GM06990 (cell line): ENCODE measurements around the gene AK1.

Experiments used
- DNase-seq: peaks from one replicate; pipeline ENCODE4 v3.0.0-alpha.2; 2011; ENCODE audit not compliant: insufficient read length; ENCODE audit errors: extremely low read depth
- H3K27me3 ChIP-seq: replicated peaks from 2 replicates; pipeline ENCODE4 v1.6.0; 2011; ENCODE audit warnings: low read length; ENCODE audit not compliant: control insufficient read depth, insufficient read depth
- H3K36me3 ChIP-seq: 2 replicates; pipeline ENCODE4 v1.5.1; 2011; ENCODE audit warnings: low read length; ENCODE audit not compliant: control insufficient read depth, insufficient read depth
- H3K4me3 ChIP-seq: replicated peaks from 2 replicates; pipeline ENCODE4 v1.5.1; 2011; ENCODE audit warnings: low read depth, mild to moderate bottlenecking, control low read depth, low read length
- CTCF ChIP-seq: IDR thresholded peaks from 2 replicates; pipeline ENCODE4 v1.5.1; 2011; ENCODE audit warnings: low read length, control low read depth, mild to moderate bottlenecking, inconsistent platforms; ENCODE audit not compliant: insufficient read depth, poor library complexity, severe bottlenecking

The AK1 gene

GRCh38 chr9:127853312-127854183 lies 23.9 kb downstream of the AK1 start:
- no peaks in the 10 kb centered on the region for H3K36me3 ChIP-seq
- no peaks in the 10 kb centered on the region for H3K27me3 ChIP-seq
- no peak overlapping the region for H3K4me3 ChIP-seq
- TF ChIP-seq CTCF: no peak
- no peak for DNase-seq

- TF ChIP-seq CTCF: no peak
- Histone ChIP-seq H3K27me3 (no peaks in the 10 kb centered on the region), H3K36me3 (no peaks in the 10 kb centered on the region), H3K4me3 (no peak overlapping the region)
- DNase-seq: no peak
Measured at GRCh38 chr9:127852829-127853228, 24.6 kb downstream of the AK1 start.

- TF ChIP-seq CTCF: no peak
- Histone ChIP-seq H3K36me3 (no peaks in the 10 kb centered on the region), H3K4me3 (no peak overlapping the region), H3K27me3 (no peaks in the 10 kb centered on the region)
- DNase-seq: no peak
Measured at GRCh38 chr9:127850286-127850830, 27.1 kb downstream of the AK1 start.

GRCh38 chr9:127848756-127849504 lies 28.5 kb downstream of the AK1 start:
- H3K27me3 ChIP-seq: no peaks in the 10 kb centered on the region
- no peak for TF ChIP-seq CTCF
- no peak for DNase-seq
- no peak overlapping the region for H3K4me3 ChIP-seq
- H3K36me3 ChIP-seq: no peaks in the 10 kb centered on the region

- no peak for TF ChIP-seq CTCF
- no peak overlapping the region for H3K4me3 ChIP-seq
- DNase-seq: no peak
- H3K36me3 ChIP-seq: no peaks in the 10 kb centered on the region
- H3K27me3 ChIP-seq: no peaks in the 10 kb centered on the region
Measured at GRCh38 chr9:127847833-127848755, 29.4 kb downstream of the AK1 start.
